Endothelial cell of umbilical vein (primary cell): ENCODE measurements around the gene FAT2. TPM values are rescaled to one million over a fixed set of nuclear protein-coding genes. Genes with fewer than 3 reads are reported as not detected.

Source experiments
- BruUV-seq: library from RNA; stranded (reverse); fragments of 400-500 nt; replicated peaks from 2 replicates; lab custom pipeline; 2021; lab: Mats Ljungman, UMichigan
- CTCF ChIA-PET: fragments of 300-600, 350-600 bp; sonication (Branson Sonifier 250); formaldehyde crosslinking; loops from one replicate; lab custom pipeline; 2021; ENCODE audit warnings: antibody characterized with exemption, inconsistent platforms; lab: Charles Lee
- POLR2A ChIA-PET: fragments of 300-600, 350-600 bp; sonication (Branson Sonifier 250); formaldehyde crosslinking; loops from one replicate; lab custom pipeline; 2021; ENCODE audit warnings: antibody characterized with exemption, inconsistent platforms; lab: Charles Lee
- DNase-seq: peaks from one replicate; pipeline ENCODE4 v3.0.0-alpha.2; 2011; ENCODE audit warnings: low read depth, low spot score
- FAIRE-seq: peaks from 2 replicates; lab custom pipeline; 2011; peaks lifted over from hg19 to GRCh38; lab: Jason Lieb, UNC
- H2AFZ ChIP-seq: 2 replicates; pipeline ENCODE4 v1.6.0; 2012; ENCODE audit warnings: low read depth, low read length, control low read depth, inconsistent platforms
- H3K27ac ChIP-seq: 2 replicates; pipeline ENCODE4 v1.5.1; 2011; ENCODE audit warnings: low read depth, mild to moderate bottlenecking, control low read depth, low read length, moderate library complexity; ENCODE audit not compliant: insufficient read depth
- H3K27me3 ChIP-seq, 2 experiments: 2 replicates each; pipeline versions ENCODE4 v1.6.0 to v1.6.1; 2011; ENCODE audit warnings: low read length in 2 of 2, mixed read lengths in 1 of 2; ENCODE audit not compliant: control insufficient read depth in 2 of 2, insufficient read depth in 2 of 2
- H3K36me3 ChIP-seq, 2 experiments: 2 replicates in 1 of 2; 3 replicates in 1 of 2; pipeline ENCODE4 v1.5.1; 2011; ENCODE audit warnings: low read length in 2 of 2, mild to moderate bottlenecking in 1 of 2, moderate library complexity in 1 of 2; ENCODE audit not compliant: control insufficient read depth in 2 of 2, insufficient read depth in 2 of 2; ENCODE audit errors: extremely low read depth in 1 of 2
- H3K4me1 ChIP-seq: 3 replicates; pipeline ENCODE4 v1.5.1; 2011; ENCODE audit warnings: mild to moderate bottlenecking, low read length; ENCODE audit not compliant: control insufficient read depth, insufficient read depth; ENCODE audit errors: extremely low read depth
- H3K4me2 ChIP-seq: 2 replicates; pipeline ENCODE4 v1.6.1; 2011; ENCODE audit warnings: low read length, control low read depth, mixed read lengths; ENCODE audit not compliant: insufficient read depth
- H3K4me3 ChIP-seq, 3 experiments: fragments of 200-600 bp in 1 of 3; sonication (generic), shearing (Covaris generic) in 1 of 3; replicated peaks in 1 of 3; 2 replicates each; pipeline ENCODE4 v1.5.1; 2011 to 2016; ENCODE audit warnings: control low read depth in 3 of 3, low read length in 3 of 3, mild to moderate bottlenecking in 2 of 3, inconsistent platforms in 1 of 3, low read depth in 1 of 3, moderate library complexity in 1 of 3; ENCODE audit not compliant: insufficient read depth in 1 of 3
- H3K79me2 ChIP-seq: 2 replicates; pipeline ENCODE4 v1.6.0; 2012; ENCODE audit warnings: low read length, inconsistent platforms; ENCODE audit not compliant: control insufficient read depth, insufficient read depth
- H3K9ac ChIP-seq: replicated peaks from 2 replicates; pipeline ENCODE3; 2011; ENCODE audit warnings: low read length, control low read depth; ENCODE audit not compliant: insufficient read depth; ENCODE audit errors: extremely low read depth
- H3K9me1 ChIP-seq: replicated peaks from 3 replicates; pipeline ENCODE4 v1.6.0; 2011; ENCODE audit warnings: mild to moderate bottlenecking, low read length; ENCODE audit not compliant: control insufficient read depth, insufficient read depth; ENCODE audit errors: extremely low read depth
- H3K9me3 ChIP-seq: replicated peaks from 2 replicates; pipeline ENCODE4 v1.5.1; 2012; ENCODE audit warnings: low read length, inconsistent platforms; ENCODE audit not compliant: control insufficient read depth, insufficient read depth
- H4K20me1 ChIP-seq: replicated peaks from 2 replicates; pipeline ENCODE3; 2011; ENCODE audit warnings: mild to moderate bottlenecking, low read length; ENCODE audit not compliant: control insufficient read depth, insufficient read depth; ENCODE audit errors: extremely low read depth
- FOS ChIP-seq: IDR thresholded peaks from 2 replicates; pipeline ENCODE4 v1.6.1; 2011; ENCODE audit warnings: mild to moderate bottlenecking, low read length, moderate library complexity, borderline replicate concordance; ENCODE audit not compliant: insufficient read depth
- GATA2 ChIP-seq: IDR thresholded peaks from 2 replicates; pipeline ENCODE4 v1.7.0; 2011; ENCODE audit warnings: low read depth, mild to moderate bottlenecking, moderate library complexity, mixed read lengths, low read length; ENCODE audit not compliant: insufficient read length, insufficient read depth
- JUN ChIP-seq: IDR thresholded peaks from 2 replicates; pipeline ENCODE4 v1.6.1; 2011; ENCODE audit warnings: borderline replicate concordance, low read depth; ENCODE audit not compliant: insufficient read length, insufficient read depth
- MYC ChIP-seq: IDR thresholded peaks from one replicate; pipeline ENCODE4 v1.6.1; 2011; ENCODE audit warnings: mild to moderate bottlenecking, low read depth, low read length
- POLR2A ChIP-seq: IDR thresholded peaks from 2 replicates; pipeline ENCODE4 v1.6.1; 2012; ENCODE audit warnings: low read depth, mild to moderate bottlenecking, control low read depth, low read length
- dilution Hi-C: fragments of 300-500 bp; cut with MboI; formaldehyde crosslinking; loops from one replicate; pipeline ENCODE4 v1.15.0; 2019; ENCODE audit warnings: low sequenced_read_pairs; ENCODE audit not compliant: extremely low pct_ligation_motif_present
- intact Hi-C: fragments of 100-400 bp; cut with micrococcal nuclease; formaldehyde crosslinking; loops from one replicate; pipeline ENCODE4 v1.10.0; 2022
- polyA plus RNA-seq, 4 experiments: library from polyadenylated mRNA; depleted of rRNA in 3 of 4; stranded (reverse) in 3 of 4; unstranded in 1 of 4; fragments of >200 nt; gene quantifications; 2 replicates each; pipeline versions ENCODE4 v1.2.1 to v1.2.3, GENCODE V29; 2011 to 2012; ENCODE audit warnings: missing spikeins in 1 of 4
- total RNA-seq: library from RNA; stranded (reverse); gene quantifications from 2 replicates; pipeline ENCODE4 v1.2.3, GENCODE V29; 2021

The FAT2 gene
- total and polyA plus RNA-seq, 2 donors (not counting 3 experiments of a cell fraction or from before 2014, with no cell fraction given), result not detected

DNA sequence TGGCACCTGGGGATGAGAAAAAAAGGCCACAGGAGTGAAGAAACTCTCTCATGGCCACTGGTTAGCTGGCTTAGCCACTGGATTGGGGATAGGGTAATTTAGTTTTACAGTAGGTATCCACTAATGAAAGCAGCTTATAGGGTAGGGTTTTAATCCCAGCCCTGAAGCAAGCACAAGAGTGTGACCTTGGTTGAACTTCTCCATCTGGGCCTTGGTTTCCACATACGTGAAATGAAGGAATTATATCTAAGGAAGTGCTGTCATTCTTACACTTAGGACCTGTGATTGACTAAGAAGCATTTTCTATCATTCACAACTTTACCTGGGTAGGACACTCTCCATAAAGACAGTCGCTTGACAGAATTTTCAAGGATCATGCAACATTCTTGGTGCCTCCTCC, 49.6 kb downstream of the FAT2 start:
- H3K9me3 ChIP-seq, result no peaks in the 10 kb centered on the region
- H4K20me1 ChIP-seq, result no peaks in the 10 kb centered on the region
- H3K9ac ChIP-seq, result no peak overlapping the region
- no peaks in the 10 kb centered on the region for H3K36me3 ChIP-seq
- no peak overlapping the region for H3K4me3 ChIP-seq
- no TSS peak for BruUV-seq
- H3K79me2 ChIP-seq, result no peaks in the 10 kb centered on the region
- H3K27ac ChIP-seq, result no peak overlapping the region
- no peak for TF ChIP-seq JUN
- no peak for TF ChIP-seq GATA2
- TF ChIP-seq MYC, result no peak
- TF ChIP-seq POLR2A, result no peak
- TF ChIP-seq FOS, result no peak
- ChIA-PET POLR2A (no interaction called here), CTCF (interaction anchor here (1.7 kb wide), 1 partner anchor 18 kb away, joined by 6 read pairs; no protein-coding TSS in a partner anchor)
- no peaks in the 10 kb centered on the region for H3K27me3 ChIP-seq
- H2AFZ ChIP-seq, result no peak overlapping the region
- dilution Hi-C loops (no loop called here), intact Hi-C loops (no loop called here)
- no peak for FAIRE-seq
- no peaks in the 10 kb centered on the region for H3K4me1 ChIP-seq
- no peak overlapping the region for H3K4me2 ChIP-seq
- DNase-seq, result no peak
- no peaks in the 10 kb centered on the region for H3K9me1 ChIP-seq

Other genes starting within 250 kb of the FAT2 start
- not detected in 2 replicates for gene SLC36A2, start 243.8 kb downstream of the FAT2 start, total RNA-seq
- gene SLC36A2, start 243.8 kb downstream of the FAT2 start, polyA plus RNA-seq, result not detected in 2 replicates
- 8.6 and 11.8 TPM in 2 replicates for gene SLC36A1, start 143.7 kb downstream of the FAT2 start, total RNA-seq
- gene SLC36A1, start 143.7 kb downstream of the FAT2 start, polyA plus RNA-seq, result 14.5 and 16.1 TPM in 2 replicates
- 3,114 and 3,174 TPM in 2 replicates for gene SPARC, start 95.6 kb upstream of the FAT2 start, total RNA-seq
- gene SPARC, start 95.6 kb upstream of the FAT2 start, polyA plus RNA-seq, result 2,962 and 4,504 TPM in 2 replicates
- 113 and 130 TPM in 2 replicates for gene ATOX1, start 167.3 kb upstream of the FAT2 start, total RNA-seq
- 292 and 392 TPM in 2 replicates for gene ATOX1, start 167.3 kb upstream of the FAT2 start, polyA plus RNA-seq
- gene G3BP1, start 180.6 kb upstream of the FAT2 start, total RNA-seq, result 255 and 262 TPM in 2 replicates
- gene G3BP1, start 180.6 kb upstream of the FAT2 start, polyA plus RNA-seq, result 39.5 and 50.5 TPM in 2 replicates